HK-2 (cell line): Measurements from ENCODE around the gene AQP10.
"Not testable (repeated sequence)": the region's sequence is repeated elsewhere in the genome, so short reads cannot be mapped to it uniquely, and the experiment has no call there.

Experiments used
- DNase-seq: peaks from one replicate; pipeline ENCODE4 v3.0.0-alpha.2; 2018; ENCODE audit not compliant: unreplicated experiment

AQP10 gene

GRCh38 chr1:154344977-154345837, 24.3 kb downstream of the AQP10 start:
- DNase-seq, result no peak

DNA sequence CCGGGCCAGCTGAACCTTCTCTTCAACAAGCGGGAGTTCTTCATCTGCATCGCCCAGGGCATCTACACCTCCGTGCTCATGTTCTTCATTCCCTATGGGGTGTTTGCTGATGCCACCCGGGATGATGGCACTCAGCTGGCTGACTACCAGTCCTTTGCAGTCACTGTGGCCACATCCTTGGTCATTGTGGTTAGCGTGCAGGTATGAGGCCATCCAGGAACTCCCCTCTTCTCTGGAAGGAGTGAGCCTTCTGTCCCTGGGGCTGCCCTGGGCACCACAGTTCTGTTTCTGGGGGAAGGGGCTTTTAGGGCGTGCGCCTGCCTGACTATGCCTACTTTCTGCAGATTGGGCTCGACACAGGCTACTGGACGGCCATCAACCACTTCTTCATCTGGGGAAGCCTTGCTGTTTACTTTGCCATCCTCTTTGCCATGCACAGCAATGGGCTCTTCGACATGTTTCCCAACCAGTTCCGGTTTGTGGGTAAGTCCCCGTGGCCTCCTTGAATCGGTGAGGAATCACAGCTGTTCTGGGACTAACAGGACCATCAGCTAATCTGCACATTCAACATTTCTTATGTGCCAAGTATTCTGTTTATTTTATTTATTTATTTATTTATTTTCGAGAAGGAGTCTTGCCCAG, 25.5 kb downstream of the AQP10 start:
- DNase-seq, result no peak

DNA sequence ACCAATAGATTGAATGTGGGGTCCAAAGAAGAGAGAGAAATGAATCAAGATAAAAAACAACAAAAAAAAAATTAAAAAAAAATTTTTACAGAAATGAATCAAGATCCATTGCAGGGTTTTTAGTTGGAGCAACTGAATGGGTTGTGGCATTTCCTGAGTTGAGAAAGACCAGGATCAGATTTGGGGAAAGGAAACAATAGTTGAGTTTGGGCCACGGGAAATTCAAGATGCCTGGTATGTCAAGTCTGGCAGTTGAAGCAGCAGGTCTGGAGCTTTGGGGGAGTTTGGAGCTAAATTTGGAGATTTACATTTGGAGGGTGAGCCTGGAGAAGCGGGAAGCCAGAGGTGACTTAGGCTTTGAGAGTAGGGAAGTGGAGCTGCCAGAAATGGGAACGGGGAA, 27.1 kb downstream of the AQP10 start:
- no peak for DNase-seq

GRCh38 chr1:154348429-154349076, 27.7 kb downstream of the AQP10 start:
- no peak for DNase-seq

DNA sequence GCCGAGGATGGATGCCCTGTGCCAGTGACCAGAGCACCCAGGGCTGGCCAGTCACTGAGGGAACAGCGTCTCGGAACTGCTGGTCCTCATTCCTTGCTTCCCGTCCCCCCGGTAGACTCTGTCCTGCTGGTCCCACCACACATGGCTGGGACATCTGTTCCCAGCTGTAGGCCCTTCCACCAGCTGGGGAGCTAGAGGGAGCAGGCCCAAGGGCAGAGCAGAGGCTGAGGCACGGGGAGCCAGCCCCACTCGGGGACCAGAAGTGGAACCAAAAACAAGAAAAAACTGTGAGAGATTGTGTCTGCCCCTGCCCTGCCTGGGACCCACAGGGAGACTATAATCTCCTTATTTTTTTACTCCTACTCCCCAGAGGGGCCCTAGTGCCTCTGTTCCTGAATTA, 28.2 kb downstream of the AQP10 start:
- no peak for DNase-seq

DNA sequence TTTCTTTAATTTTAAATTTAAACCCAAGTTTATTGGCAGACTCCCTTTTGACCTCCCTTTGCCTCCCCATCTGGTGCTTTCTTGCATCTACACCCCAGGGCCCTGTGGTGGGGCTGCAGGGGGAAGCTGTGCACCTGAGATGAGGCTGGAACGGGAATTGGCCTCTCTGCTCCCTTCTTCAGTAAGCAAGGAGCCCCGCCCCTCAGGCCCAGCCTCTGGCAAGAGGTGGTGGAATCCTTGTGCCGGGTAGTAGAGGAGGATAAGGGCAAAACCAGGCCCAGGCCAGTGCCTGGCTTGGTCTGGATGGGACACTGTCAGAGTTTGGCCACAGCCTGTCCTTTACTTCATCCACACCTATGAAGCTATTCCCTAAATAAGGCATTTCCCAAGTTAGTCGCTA, 29.5 kb downstream of the AQP10 start:
- no peak for DNase-seq

GRCh38 chr1:154351363-154352068, 30.6 kb downstream of the AQP10 start:
- DNase-seq, result no peak

GRCh38 chr1:154352245-154352580, 31.3 kb downstream of the AQP10 start:
- DNase-seq, result no peak

DNA sequence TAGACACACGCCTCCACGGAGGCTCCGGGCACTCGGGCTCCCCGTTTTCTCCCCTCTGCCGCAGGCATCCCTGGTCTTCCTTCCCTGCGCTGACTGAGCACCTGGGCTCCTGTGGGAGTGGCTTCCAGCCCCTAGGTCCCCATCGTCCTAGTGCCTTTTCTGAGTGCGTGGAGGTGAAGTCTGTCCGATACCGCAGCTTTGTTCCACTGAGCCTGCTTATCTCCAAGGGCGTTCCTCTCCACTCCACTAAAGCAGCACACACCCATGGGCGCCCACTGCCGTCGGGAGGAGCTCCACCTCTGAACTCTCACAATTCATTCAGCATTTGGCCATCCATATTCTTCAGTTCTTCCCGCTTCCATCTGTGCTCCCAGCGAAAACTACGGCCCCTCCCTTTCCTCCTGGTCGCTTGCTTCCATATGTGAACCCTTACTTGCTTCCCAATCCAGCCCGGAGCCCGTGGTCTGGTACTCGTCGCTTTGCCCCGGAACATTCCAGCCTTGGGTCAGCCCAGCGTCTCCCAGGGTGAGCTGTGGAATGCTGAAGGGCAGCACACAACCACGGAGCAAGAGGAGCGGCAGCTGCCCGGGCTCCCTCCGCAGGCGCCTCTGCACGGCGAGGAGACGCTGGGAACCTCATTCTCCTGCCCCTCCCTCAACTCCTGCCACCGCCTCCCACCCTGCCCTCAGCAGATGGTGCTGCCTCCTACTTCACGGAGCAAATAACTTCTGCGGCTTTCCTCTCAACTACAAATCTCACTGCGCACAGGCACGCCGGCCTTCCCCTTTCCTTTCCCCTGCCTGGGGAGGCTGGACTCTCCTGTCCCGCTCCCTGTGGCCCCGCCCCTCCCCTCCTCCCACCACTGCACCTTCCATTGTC, 31.9 kb downstream of the AQP10 start:
- DNase-seq, result no peak

DNA sequence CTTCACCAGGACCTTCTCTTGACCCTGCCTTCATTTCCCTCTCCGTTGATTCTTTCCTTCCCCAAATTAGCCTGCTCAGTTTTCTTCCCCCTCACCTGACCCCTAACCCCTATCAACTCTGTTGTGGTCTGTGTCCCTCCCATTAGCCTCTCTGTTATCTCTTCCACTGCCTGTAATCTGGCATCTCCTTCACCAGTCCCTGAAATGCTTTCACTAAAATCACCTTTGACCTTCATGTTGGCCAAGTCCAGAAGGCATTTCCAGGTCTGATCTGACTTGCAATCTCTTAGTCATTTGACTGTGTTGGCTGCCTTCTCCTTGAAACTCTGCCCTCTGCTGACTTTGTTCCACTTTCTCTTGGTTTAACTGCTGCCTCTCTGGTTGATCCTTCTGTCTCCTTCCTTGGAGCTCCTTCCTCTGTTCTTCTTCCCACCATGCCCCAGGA, 32.6 kb downstream of the AQP10 start:
- DNase-seq, result no peak

DNA sequence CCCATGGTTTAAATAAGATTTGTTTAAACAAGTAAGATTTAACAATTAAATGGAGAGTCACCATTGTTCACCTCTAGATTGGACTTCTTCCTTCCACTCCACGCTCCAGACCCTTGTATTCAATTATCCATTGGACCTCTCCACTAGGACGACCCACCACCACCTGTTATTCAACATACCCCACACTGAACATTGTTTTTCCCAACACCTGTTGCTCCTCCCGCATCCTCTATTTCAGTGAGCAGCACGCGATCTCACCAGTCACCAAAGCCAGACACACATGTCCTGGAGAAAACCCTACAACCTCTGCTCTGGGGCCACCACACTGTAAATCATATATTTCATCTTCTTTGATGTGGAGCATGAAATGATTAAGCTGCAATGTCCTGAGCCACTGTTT, 33.1 kb downstream of the AQP10 start:
- no peak for DNase-seq

- DNase-seq, result no peak
These were observed 37.6 kb downstream of the AQP10 start for GRCh38 chr1:154358519-154358918.

GRCh38 chr1:154360288-154360687, 39.4 kb downstream of the AQP10 start:
- no peak for DNase-seq

GRCh38 chr1:154360881-154361280, 40.0 kb downstream of the AQP10 start:
- not testable (repeated sequence) for DNase-seq

DNA sequence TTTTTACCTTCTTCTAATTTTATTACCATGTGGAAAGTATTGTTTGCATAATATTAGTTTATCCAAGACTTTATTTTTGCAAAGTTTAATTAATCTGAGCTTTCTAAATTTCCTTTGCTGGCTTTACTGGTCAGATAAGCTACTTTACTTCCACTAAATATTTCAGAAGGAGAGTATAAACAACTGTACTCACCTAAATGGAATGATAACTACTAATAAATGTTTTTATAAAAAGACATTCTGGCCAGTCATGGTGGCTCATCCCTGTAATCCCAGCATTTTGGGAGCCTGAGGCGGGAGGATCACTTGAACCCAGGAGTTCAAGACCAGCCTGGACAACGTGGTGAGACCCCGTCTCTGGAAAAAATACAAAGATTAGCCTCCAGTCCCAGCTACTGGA, 40.5 kb downstream of the AQP10 start:
- no peak for DNase-seq

- no peak for DNase-seq
These were observed 50.5 kb downstream of the AQP10 start for GRCh38 chr1:154371436-154371835.

DNA sequence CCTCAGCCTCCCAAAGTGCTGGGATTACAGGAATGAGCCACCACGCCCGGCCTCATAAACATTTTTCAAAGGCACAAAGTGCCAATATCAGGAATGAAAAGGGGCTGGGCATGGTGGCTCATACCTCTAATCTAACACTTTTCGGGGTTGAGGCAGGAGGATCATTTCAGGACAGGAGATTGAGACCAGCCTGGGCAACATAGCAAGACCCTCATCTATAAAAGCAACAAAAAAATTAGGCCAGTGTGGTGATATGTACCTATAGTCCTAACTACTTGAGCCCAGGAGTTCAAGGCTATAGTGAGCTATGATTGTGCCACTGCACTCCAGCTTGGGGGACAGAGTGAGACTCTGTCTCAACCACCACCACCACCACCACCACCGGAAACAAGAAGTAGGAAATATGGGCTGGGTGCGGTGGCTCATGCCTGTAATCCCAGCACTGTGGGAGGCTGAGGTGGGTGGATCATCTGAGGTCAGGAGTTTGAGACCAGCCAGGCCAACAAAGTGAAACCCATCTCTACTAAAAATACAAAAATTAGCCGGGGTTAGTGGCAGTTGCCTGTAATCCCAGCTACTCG, 53.0 kb downstream of the AQP10 start:
- not testable (repeated sequence) for DNase-seq
